Bronchial epithelial cell (primary cell): ENCODE results near the gene SLC38A8. TPM values are rescaled to one million over a fixed set of nuclear protein-coding genes. Genes with fewer than 3 reads are reported as not detected.

Experiments used
- DNase-seq: peaks from one replicate; pipeline ENCODE4 v3.0.0-alpha.2; 2010; ENCODE audit warnings: low read depth
- FAIRE-seq: peaks from 2 replicates; lab custom pipeline; 2011; peaks lifted over from hg19 to GRCh38; lab: Jason Lieb, UNC
- H3K27me3 ChIP-seq: 2 replicates; pipeline ENCODE4 v1.5.1; 2011; ENCODE audit warnings: low read length; ENCODE audit not compliant: control insufficient read depth, insufficient read depth
- H3K36me3 ChIP-seq: 2 replicates; pipeline ENCODE4 v1.5.1; 2011; ENCODE audit warnings: low read length; ENCODE audit not compliant: control insufficient read depth, insufficient read depth
- H3K4me3 ChIP-seq: 2 replicates; pipeline ENCODE4 v1.5.1; 2011; ENCODE audit warnings: mild to moderate bottlenecking, low read depth, low read length, control low read depth
- CTCF ChIP-seq: IDR thresholded peaks from 2 replicates; pipeline ENCODE4 v1.5.1; 2011; ENCODE audit warnings: mild to moderate bottlenecking, moderate library complexity, low read length, control low read depth, inconsistent platforms; ENCODE audit not compliant: insufficient read depth, severe bottlenecking
- total RNA-seq: library from RNA; depleted of rRNA; stranded (reverse); fragments of >200 nt; gene quantifications from 2 replicates; pipeline ENCODE4 v1.2.1, GENCODE V29; 2014

Gene SLC38A8
- total RNA-seq, 1 donor from 2014 or later: not detected

- TF ChIP-seq CTCF: no peak
- H3K4me3 ChIP-seq: no peak overlapping the region
- H3K36me3 ChIP-seq: peaks cover 51% of the 10 kb centered on the region
- H3K27me3 ChIP-seq: no peaks in the 10 kb centered on the region
- DNase-seq (no peak), FAIRE-seq (no peak)
Measured at GRCh38 chr16:84058211-84058610, 15.6 kb upstream of the SLC38A8 start.

GRCh38 chr16:84056933-84057332 lies 14.3 kb upstream of the SLC38A8 start:
- Histone ChIP-seq H3K36me3 (peaks cover 48% of the 10 kb centered on the region), H3K4me3 (no peak overlapping the region), H3K27me3 (no peaks in the 10 kb centered on the region)
- FAIRE-seq (no peak), DNase-seq (no peak)
- TF ChIP-seq CTCF: no peak

- Histone ChIP-seq H3K4me3 (no peak overlapping the region), H3K36me3 (peaks cover 41% of the 10 kb centered on the region), H3K27me3 (no peaks in the 10 kb centered on the region)
- DNase-seq (no peak), FAIRE-seq (no peak)
- TF ChIP-seq CTCF: no peak
Measured at GRCh38 chr16:84055801-84056634, 13.4 kb upstream of the SLC38A8 start.

GRCh38 chr16:84055366-84055765 lies 12.8 kb upstream of the SLC38A8 start:
- DNase-seq: no peak
- FAIRE-seq: no peak
- TF ChIP-seq CTCF: no peak
- Histone ChIP-seq H3K27me3 (no peaks in the 10 kb centered on the region), H3K4me3 (no peak overlapping the region), H3K36me3 (peaks cover 38% of the 10 kb centered on the region)

GRCh38 chr16:84054916-84055315 lies 12.3 kb upstream of the SLC38A8 start:
- no peak for TF ChIP-seq CTCF
- peaks cover 34% of the 10 kb centered on the region for H3K36me3 ChIP-seq
- FAIRE-seq: no peak
- no peak for DNase-seq
- no peaks in the 10 kb centered on the region for H3K27me3 ChIP-seq
- H3K4me3 ChIP-seq: no peak overlapping the region
